Esophagus squamous epithelium (tissue), 5 donors: ENCODE data around the gene HOXC9. TPM values are rescaled to one million over a fixed set of nuclear protein-coding genes. Genes with fewer than 3 reads are reported as not detected.

Source experiments
- DNase-seq: peaks from one replicate; lab custom pipeline; 2025; lab: John Stamatoyannopoulos, UW
- H3K27ac ChIP-seq, 4 donors: fragments of 200-600 bp; sonication (generic); one replicate each; pipeline ENCODE4 v1.5.1; 2016 to 2019; ENCODE audit warnings: mild to moderate bottlenecking in 1 of 4
- H3K27me3 ChIP-seq, 4 donors: fragments of 200-600 bp; sonication (generic); 1 replicate in 3 of 4; 2 replicates in 1 of 4; pipeline versions ENCODE4 v1.5.1 to v1.6.0; 2017 to 2021; ENCODE audit warnings: antibody characterized with exemption in 1 of 4
- H3K36me3 ChIP-seq, 3 donors: fragments of 200-600 bp; sonication (generic); one replicate each; pipeline ENCODE4 v1.5.1; 2016 to 2019
- H3K4me1 ChIP-seq, 3 donors: fragments of 200-600 bp; sonication (generic); one replicate each; pipeline ENCODE4 v1.5.1; 2017 to 2019
- H3K4me3 ChIP-seq, 4 donors: fragments of 200-600 bp; sonication (generic); 1 replicate in 3 of 4; 2 replicates in 1 of 4; pipeline ENCODE4 v1.5.1; 2016 to 2019; ENCODE audit warnings: mild to moderate bottlenecking in 2 of 4, moderate library complexity in 1 of 4
- H3K9me3 ChIP-seq, 3 donors: fragments of 200-600 bp; sonication (generic); one replicate each; pipeline ENCODE4 v1.5.1; 2016 to 2019
- POLR2A ChIP-seq, 4 donors: fragments of 450-650 bp; IDR thresholded peaks; one replicate each; pipeline ENCODE4 v1.6.1; 2017; ENCODE audit warnings: antibody characterized with exemption in 4 of 4, mild to moderate bottlenecking in 4 of 4, moderate library complexity in 3 of 4
- WGBS, 2 donors: methylation state at CpG; one replicate each; pipeline ENCODE4 v1.1.5; 2018; 5-methylcytosine and 5-hydroxymethylcytosine counted together
- intact Hi-C: fragments of 100-400 bp; cut with DNase I; formaldehyde crosslinking; loops from one replicate; pipeline ENCODE4 v1.15.0; 2022
- total RNA-seq, 4 donors: library from RNA; depleted of rRNA; stranded (reverse); fragments of >200 nt; gene quantifications; one replicate each; pipeline ENCODE4 v1.1.0, GENCODE V29; 2016
- TF ChIP-seq, protein P1 (sequence below), 6 experiments: fragments of 450-650 bp in 4 of 6; fragments of 200-600 bp in 2 of 6; sonication (generic) in 2 of 6; IDR thresholded peaks; one replicate each; pipeline ENCODE4 v1.5.1; 2016 to 2019; ENCODE audit warnings: antibody characterized with exemption in 6 of 6, mild to moderate bottlenecking in 4 of 6, moderate library complexity in 4 of 6
- donor health status: DM: yes; HTN: yes; CAD: no.

HOXC9 gene
- total RNA-seq, 4 donors from 2014 or later = 1.5 TPM; not detected in 3

DNA sequence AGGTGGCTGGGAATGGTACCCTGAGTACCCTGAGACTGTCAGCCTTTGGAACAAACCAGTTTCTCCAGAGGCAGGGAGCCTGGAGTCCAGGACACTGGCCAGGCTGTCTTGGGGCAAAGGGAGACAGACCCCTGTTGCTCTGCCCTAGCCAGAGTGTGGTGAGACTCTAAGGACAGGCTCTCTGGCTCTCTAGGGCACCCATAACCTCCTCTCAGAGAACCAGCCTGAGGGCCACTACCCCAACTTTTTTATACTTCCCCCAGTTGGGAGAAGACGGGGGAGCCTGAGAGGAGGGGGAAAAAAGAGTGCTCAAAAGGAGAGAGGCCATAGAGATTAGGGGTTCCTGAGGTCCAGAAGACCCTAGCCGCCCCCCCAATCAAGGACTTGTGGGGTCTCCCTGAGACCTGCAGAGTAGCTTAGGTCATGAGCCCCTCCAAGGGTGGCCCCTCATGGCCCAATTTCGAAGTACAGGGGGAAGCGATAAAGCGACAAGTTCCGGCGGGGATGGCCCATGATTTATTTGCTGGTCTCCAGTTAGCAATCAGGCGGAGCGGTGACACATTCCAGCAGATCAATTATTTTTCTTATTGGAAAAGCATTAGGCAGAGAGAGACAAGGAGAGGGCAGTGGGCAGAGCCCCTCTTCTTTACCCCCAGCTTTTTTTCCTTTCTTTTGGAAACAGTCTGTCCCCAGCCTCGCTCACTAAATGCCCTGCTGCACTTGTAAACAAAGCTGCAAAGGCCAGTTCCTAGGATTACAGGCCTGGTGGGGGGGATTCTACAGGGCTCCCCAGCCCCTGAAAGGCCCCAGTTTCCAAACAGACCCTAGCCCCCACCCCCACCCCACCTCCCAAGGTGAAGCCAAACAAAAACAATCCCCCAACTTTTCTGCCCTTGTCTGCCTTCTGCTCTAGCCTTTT, 10.4 kb downstream of the HOXC9 start:
- Histone ChIP-seq H3K36me3 (no peaks in the 10 kb centered on the region), H3K4me1 (peaks cover 8 to 43% (median 20%) of the 10 kb centered on the region in 3 donors), H3K4me3 (no peak overlapping the region), H3K27ac (no peak overlapping the region), H3K9me3 (no peaks in the 10 kb centered on the region), H3K27me3 (peaks cover 13 to 100% (median 54%) of the 10 kb centered on the region in 4 donors)
- no peak for DNase-seq
- 51 to 72% methylated on average over 8 to 9 of the region's 10 CpGs for WGBS, 2 donors
- TF ChIP-seq, protein P1, sequence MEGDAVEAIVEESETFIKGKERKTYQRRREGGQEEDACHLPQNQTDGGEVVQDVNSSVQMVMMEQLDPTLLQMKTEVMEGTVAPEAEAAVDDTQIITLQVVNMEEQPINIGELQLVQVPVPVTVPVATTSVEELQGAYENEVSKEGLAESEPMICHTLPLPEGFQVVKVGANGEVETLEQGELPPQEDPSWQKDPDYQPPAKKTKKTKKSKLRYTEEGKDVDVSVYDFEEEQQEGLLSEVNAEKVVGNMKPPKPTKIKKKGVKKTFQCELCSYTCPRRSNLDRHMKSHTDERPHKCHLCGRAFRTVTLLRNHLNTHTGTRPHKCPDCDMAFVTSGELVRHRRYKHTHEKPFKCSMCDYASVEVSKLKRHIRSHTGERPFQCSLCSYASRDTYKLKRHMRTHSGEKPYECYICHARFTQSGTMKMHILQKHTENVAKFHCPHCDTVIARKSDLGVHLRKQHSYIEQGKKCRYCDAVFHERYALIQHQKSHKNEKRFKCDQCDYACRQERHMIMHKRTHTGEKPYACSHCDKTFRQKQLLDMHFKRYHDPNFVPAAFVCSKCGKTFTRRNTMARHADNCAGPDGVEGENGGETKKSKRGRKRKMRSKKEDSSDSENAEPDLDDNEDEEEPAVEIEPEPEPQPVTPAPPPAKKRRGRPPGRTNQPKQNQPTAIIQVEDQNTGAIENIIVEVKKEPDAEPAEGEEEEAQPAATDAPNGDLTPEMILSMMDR (IDR thresholded peaks at IDR 0.05) = no peak
- no peak for TF ChIP-seq POLR2A (IDR thresholded peaks at IDR 0.05)
- intact Hi-C loops = no loop called here

DNA sequence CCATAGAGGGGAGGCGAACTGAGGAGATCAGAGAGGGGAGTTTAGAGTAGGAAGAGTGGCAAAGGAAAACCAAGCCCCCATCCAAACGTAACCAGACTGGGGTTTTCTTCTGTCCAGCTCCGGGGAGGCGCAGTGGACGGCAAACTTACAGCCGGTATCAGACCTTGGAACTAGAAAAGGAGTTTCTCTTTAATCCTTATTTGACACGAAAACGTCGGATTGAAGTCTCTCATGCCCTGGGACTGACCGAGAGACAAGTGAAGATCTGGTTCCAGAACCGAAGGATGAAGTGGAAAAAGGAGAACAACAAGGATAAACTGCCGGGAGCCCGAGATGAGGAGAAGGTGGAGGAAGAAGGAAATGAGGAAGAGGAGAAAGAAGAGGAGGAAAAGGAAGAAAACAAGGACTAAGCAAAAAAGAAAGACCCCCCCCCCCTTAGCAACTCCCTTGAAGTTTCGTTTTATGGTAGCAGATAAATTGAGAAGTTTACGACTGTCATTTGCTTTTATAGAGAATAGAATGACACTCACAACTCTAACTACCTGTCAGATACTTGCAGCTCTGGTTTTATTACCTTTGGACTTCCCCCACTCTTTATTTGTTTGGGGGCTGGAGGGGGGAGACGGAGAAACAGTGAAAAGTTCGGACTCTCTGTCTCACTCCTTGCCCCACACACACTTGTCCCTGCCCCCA, 11.2 kb downstream of the HOXC9 start:
- DNase-seq = no peak
- intact Hi-C loops = no loop called here
- no peaks in the 10 kb centered on the region for H3K36me3 ChIP-seq
- peaks cover 8 to 35% (median 17%) of the 10 kb centered on the region in 3 donors for H3K4me1 ChIP-seq
- H3K27ac ChIP-seq = no peak overlapping the region
- TF ChIP-seq POLR2A (IDR thresholded peaks at IDR 0.05) = no peak
- TF ChIP-seq, protein P1 (IDR thresholded peaks at IDR 0.05) = no peak
- peaks cover 14 to 100% (median 53%) of the 10 kb centered on the region in 4 donors for H3K27me3 ChIP-seq
- no peak overlapping the region for H3K4me3 ChIP-seq
- WGBS, 2 donors = 31% methylated on average over 14 to 17 of the region's 17 CpGs
- no peaks in the 10 kb centered on the region for H3K9me3 ChIP-seq

DNA sequence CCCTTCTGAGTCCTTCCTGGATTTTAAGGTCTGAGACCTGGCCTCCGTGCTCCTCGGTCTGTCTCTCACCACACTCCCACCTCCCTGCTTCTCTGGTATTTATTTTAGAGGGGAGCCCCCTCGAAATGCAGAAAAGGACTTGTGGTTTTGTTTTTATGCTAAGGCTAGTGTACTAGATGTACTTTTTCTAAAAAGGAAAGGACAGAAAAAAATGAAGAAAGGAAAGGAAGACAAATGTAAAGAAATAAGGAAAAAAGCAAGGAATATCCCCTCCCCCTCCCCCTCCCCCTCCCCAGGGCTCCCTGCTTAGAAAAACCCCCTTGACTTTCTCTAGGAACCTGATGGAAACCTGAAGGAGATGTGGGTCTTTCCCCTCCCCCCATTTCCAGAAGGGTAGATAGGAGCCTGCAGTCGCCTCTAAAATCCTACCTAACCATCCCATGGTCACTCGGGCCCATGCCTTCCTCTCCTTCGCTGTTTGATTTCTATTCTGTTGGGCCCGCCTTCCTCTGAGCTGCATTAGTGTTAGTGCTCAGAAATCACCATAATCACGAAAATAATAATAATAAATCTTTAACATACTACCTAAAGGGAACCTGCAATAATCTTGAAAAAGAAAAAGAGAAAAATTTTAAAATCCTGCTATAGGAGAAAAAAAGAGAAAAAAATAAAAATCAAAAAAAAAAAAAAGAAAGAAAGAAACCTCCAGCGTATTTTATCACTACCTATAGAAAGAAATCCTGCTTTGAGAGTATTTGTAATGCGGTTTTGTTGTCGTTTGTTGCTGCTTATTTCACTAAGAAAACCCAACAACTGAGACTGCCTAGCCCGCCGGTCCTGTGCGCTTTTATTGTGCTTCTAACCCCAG, 11.9 kb downstream of the HOXC9 start:
- DNase-seq = no peak
- intact Hi-C loops = no loop called here
- TF ChIP-seq POLR2A (IDR thresholded peaks at IDR 0.05) = no peak
- TF ChIP-seq, protein P1 (IDR thresholded peaks at IDR 0.05) = no peak
- Histone ChIP-seq H3K36me3 (no peaks in the 10 kb centered on the region), H3K9me3 (no peaks in the 10 kb centered on the region), H3K27me3 (peaks cover 15 to 100% (median 54%) of the 10 kb centered on the region in 4 donors), H3K4me3 (no peak overlapping the region), H3K27ac (no peak overlapping the region), H3K4me1 (peaks cover 8 to 35% (median 15%) of the 10 kb centered on the region in 3 donors)
- WGBS, 2 donors = 40 to 53% methylated on average over 9 to 14 of the region's 14 CpGs

DNA sequence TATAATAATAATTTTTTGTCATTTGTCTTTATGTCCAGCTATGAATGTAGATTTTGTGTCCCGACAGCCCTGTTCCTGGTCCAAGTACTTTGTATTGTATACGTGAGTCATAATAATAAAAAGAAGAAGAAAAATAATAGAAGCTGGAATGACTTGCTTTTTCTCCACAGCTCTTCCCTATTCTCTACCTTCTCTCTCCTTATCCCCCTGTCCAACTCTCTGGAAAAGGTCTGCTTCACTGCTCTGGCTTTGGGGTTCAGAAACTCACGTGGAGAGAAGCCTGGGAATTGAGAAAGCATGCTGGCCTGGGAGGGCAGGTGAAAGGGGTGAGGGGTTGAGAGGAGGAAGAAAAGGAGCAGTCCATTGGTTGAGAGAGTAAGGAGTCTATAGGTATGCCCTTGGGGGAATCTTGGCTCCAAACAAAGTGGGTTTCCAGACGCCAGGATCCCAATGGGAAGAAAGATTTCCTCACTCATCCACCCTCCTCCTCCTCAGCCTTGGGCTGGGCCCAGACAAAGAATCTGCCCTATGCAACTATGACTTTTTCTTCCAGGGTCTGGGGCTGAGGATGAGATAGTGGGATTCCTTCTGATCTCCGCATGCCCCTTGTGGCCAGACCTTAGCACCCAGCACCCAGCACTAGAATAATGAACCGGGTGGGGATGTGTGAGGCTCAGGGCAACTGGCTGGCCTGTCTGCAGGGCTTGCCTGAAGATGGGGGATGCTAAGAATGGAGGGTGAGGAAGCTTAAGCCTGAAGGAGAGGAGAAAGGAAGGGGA, 12.9 kb downstream of the HOXC9 start:
- WGBS, 2 donors = 36 to 42% methylated on average over 5 of the region's 6 CpGs
- DNase-seq = no peak
- Histone ChIP-seq H3K4me3 (no peak overlapping the region), H3K9me3 (no peaks in the 10 kb centered on the region), H3K36me3 (no peaks in the 10 kb centered on the region), H3K4me1 (peaks cover 8 to 44% (median 19%) of the 10 kb centered on the region in 3 donors), H3K27ac (no peak overlapping the region), H3K27me3 (peaks cover 15 to 100% (median 53%) of the 10 kb centered on the region in 4 donors)
- no peak for TF ChIP-seq POLR2A (IDR thresholded peaks at IDR 0.05)
- TF ChIP-seq, protein P1 (IDR thresholded peaks at IDR 0.05) = no peak
- intact Hi-C loops = no loop called here
